B cell (primary cell): ENCODE results near the gene CUL4B. TPM values are rescaled to one million over a fixed set of nuclear protein-coding genes. Genes with fewer than 3 reads are reported as not detected.
A peak's percentile ranks its signal among the peaks of the same experiment; 100 is the strongest.

Experiments
- ATAC-seq: fragments of 200-7000 bp; cut with Tn5 transposase; one replicate; pipeline ENCODE4 v1.10.0; 2021; ENCODE audit warnings: low read depth, mild to moderate bottlenecking, moderate number of reproducible peaks, moderate library complexity
- CTCF ChIA-PET: fragments of 350-600 bp; sonication (Branson Sonifier 250); formaldehyde crosslinking; loops from one replicate; lab custom pipeline; 2021; ENCODE audit warnings: antibody characterized with exemption, inconsistent platforms; lab: Charles Lee
- POLR2A ChIA-PET: fragments of 350-600 bp; sonication (Branson Sonifier 250); formaldehyde crosslinking; loops from one replicate; lab custom pipeline; 2021; ENCODE audit warnings: antibody characterized with exemption; lab: Charles Lee
- DNase-seq: peaks from one replicate; pipeline ENCODE4 v3.0.0; 2013
- H2AFZ ChIP-seq: 2 replicates; pipeline ENCODE4 v1.6.1; 2012; ENCODE audit warnings: mild to moderate bottlenecking, low read depth, low read length; ENCODE audit not compliant: insufficient read depth, poor library complexity, severe bottlenecking
- H3K27ac ChIP-seq, 2 donors: 1 replicate in 1 of 2; 2 replicates in 1 of 2; pipeline ENCODE4 v1.5.1; 2012 to 2013; ENCODE audit warnings: low read length in 2 of 2, mild to moderate bottlenecking in 2 of 2, moderate library complexity in 1 of 2
- H3K27me3 ChIP-seq, 4 experiments: fragments of 200-600 bp in 1 of 4; sonication (generic) in 1 of 4; replicated peaks in 1 of 4; 1 replicate in 2 of 4; 2 replicates in 2 of 4; pipeline versions ENCODE4 v1.6.1 to v1.7.0; 2013 to 2016; ENCODE audit warnings: low read length in 3 of 4, mild to moderate bottlenecking in 2 of 4, mixed read lengths in 1 of 4, moderate library complexity in 1 of 4; ENCODE audit not compliant: insufficient read depth in 4 of 4, control insufficient read depth in 3 of 4; ENCODE audit errors: control extremely low read depth in 1 of 4
- H3K36me3 ChIP-seq, 2 experiments: replicated peaks in 1 of 2; 1 replicate in 1 of 2; 2 replicates in 1 of 2; pipeline versions ENCODE4 v1.6.1 to v1.7.1; 2013; ENCODE audit warnings: low read length in 1 of 2; ENCODE audit not compliant: insufficient read depth in 2 of 2, control insufficient read depth in 1 of 2; ENCODE audit errors: control extremely low read depth in 1 of 2, extremely low read depth in 1 of 2
- H3K4me1 ChIP-seq, 2 donors: fragments of 200-600 bp in 1 of 2; sonication (generic) in 1 of 2; 1 replicate in 1 of 2; 2 replicates in 1 of 2; pipeline versions ENCODE4 v1.5.1 to v1.6.1; 2013 to 2017; ENCODE audit warnings: low read length in 2 of 2; ENCODE audit not compliant: control insufficient read depth in 2 of 2, insufficient read depth in 2 of 2
- H3K4me2 ChIP-seq: replicated peaks from 2 replicates; pipeline ENCODE3; 2012; ENCODE audit warnings: mild to moderate bottlenecking, low read depth, low read length; ENCODE audit not compliant: poor library complexity, severe bottlenecking
- H3K4me3 ChIP-seq, 5 experiments: fragments of 200-600 bp in 1 of 5; sonication (generic) in 1 of 5; 1 replicate in 3 of 5; 2 replicates in 2 of 5; pipeline versions ENCODE4 v1.5.1 to v1.7.0; 2011 to 2016; ENCODE audit warnings: low read length in 4 of 5, mild to moderate bottlenecking in 4 of 5, low read depth in 2 of 5, control low read depth in 1 of 5, moderate library complexity in 1 of 5; ENCODE audit not compliant: insufficient read depth in 1 of 5; ENCODE audit errors: control extremely low read depth in 1 of 5, extremely low read depth in 1 of 5
- H3K79me2 ChIP-seq: fragments of 200-600 bp; sonication (generic); one replicate; pipeline ENCODE4 v1.6.0; 2016; ENCODE audit warnings: low read length; ENCODE audit not compliant: control insufficient read depth, insufficient read depth
- H3K9ac ChIP-seq: fragments of 200-600 bp; sonication (generic); 2 replicates; pipeline ENCODE4 v1.6.1; 2017; ENCODE audit warnings: mild to moderate bottlenecking, low read length, moderate library complexity
- H3K9me3 ChIP-seq, 3 donors: one replicate each; pipeline versions ENCODE4 v1.6.1 to v1.7.1; 2013; ENCODE audit warnings: low read length in 2 of 3; ENCODE audit not compliant: control insufficient read depth in 2 of 3, insufficient read depth in 1 of 3; ENCODE audit errors: control extremely low read depth in 1 of 3
- H4K20me1 ChIP-seq: 2 replicates; pipeline ENCODE4 v1.6.0; 2012; ENCODE audit warnings: mild to moderate bottlenecking, low read length; ENCODE audit not compliant: insufficient read depth, control insufficient read depth, poor library complexity, severe bottlenecking
- H3K27ac Mint-ChIP-seq: one replicate; pipeline ENCODE4 v1.8.0; 2021; ENCODE audit warnings: mixed read lengths
- H3K27me3 Mint-ChIP-seq: one replicate; pipeline ENCODE4 v1.8.0; 2021; ENCODE audit warnings: mixed read lengths
- H3K4me1 Mint-ChIP-seq: one replicate; pipeline ENCODE4 v1.8.0; 2021; ENCODE audit warnings: mixed read lengths
- H3K4me3 Mint-ChIP-seq: one replicate; pipeline ENCODE4 v1.8.0; 2021; ENCODE audit warnings: mixed read lengths
- H3K9me3 Mint-ChIP-seq: one replicate; pipeline ENCODE4 v1.8.0; 2022; ENCODE audit warnings: mixed read lengths; ENCODE audit not compliant: insufficient read depth
- EZH2 ChIP-seq: IDR thresholded peaks from 2 replicates; pipeline ENCODE4 v1.6.1; 2012; ENCODE audit warnings: borderline replicate concordance, low read depth, mild to moderate bottlenecking, moderate library complexity, low read length; ENCODE audit not compliant: insufficient read depth, poor library complexity, severe bottlenecking
- WGBS: methylation state at CpG from one replicate; pipeline ENCODE4 v1.1.5; 2013; ENCODE audit warnings: missing lambda C conversion rate; ENCODE audit not compliant: insufficient coverage; 5-methylcytosine and 5-hydroxymethylcytosine counted together
- intact Hi-C: fragments of 100-400 bp; cut with micrococcal nuclease; formaldehyde crosslinking; loops from one replicate; pipeline ENCODE4 v1.10.0; 2022
- polyA plus RNA-seq: library from polyadenylated mRNA; depleted of rRNA; stranded (reverse); fragments of >200 nt; gene quantifications from 2 replicates; pipeline ENCODE4 v1.2.3, GENCODE V29; 2012
- total RNA-seq, 2 donors: library from RNA; stranded (reverse); fragments of 120-200 nt in 1 of 2; gene quantifications; 1 replicate in 1 of 2; 2 replicates in 1 of 2; pipeline versions ENCODE4 v1.2.3 to v1.2.4, GENCODE V29; 2013 to 2022
- TF ChIP-seq, protein P1 (sequence below): fragments of 200-600 bp; IDR thresholded peaks from one replicate; pipeline ENCODE4 v1.8.0; 2022; ENCODE audit warnings: antibody characterized with exemption, mild to moderate bottlenecking

Gene CUL4B
- total and polyA plus RNA-seq, 2 donors (not counting 1 experiment from before 2014, with no cell fraction given), result 13.6 to 56.1 TPM

DNA sequence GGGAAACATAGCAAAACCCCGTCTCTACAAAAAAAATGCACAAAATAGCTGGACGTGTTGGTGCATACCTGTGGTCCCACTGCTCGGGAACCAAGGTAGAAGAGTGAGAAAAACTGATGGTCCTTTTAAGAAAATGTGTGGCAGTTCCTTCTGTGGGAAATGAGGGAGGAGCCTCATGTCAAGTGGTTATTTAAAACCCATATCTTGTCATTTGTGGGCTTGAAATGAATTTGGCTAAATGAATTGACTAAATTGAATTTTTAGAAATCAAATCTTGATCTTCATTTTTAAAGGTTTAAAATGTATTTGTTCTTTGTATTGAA, 75.5 kb downstream of the CUL4B start:
- ChIA-PET CTCF (interaction anchor here (1.0 to 1.9 kb wide), 5 partner anchors 10 to 179 kb away, joined by 3 to 5 read pairs (median 5); no protein-coding TSS in a partner anchor), POLR2A (interaction anchor here (0.7 to 1.1 kb wide), 2 partner anchors 13 to 76 kb away, joined by 3 to 4 read pairs; partner anchors contain the start of gene CUL4B)
- H4K20me1 ChIP-seq, result no peaks in the 10 kb centered on the region
- H3K27ac ChIP-seq, result no peak overlapping the region
- H3K4me1 ChIP-seq, result peaks cover 7% of the 10 kb centered on the region in 2 donors
- peak; percentile 5 for ATAC-seq
- Mint-ChIP-seq H3K9me3 (no peaks in the 10 kb centered on the region), H3K27me3 (no peaks in the 10 kb centered on the region), H3K4me3 (peak overlapping the region; percentile 92), H3K4me1 (peaks cover 13% of the 10 kb centered on the region), H3K27ac (peak overlapping the region; percentile 95)
- H2AFZ ChIP-seq, result peak overlapping the region; percentile 80
- no CpG with 5 or more reads among the region's 3 CpGs for WGBS
- H3K4me3 ChIP-seq, result peak overlapping the region; percentile 19 to 86 (median 69)
- no peak for DNase-seq
- peak overlapping the region; percentile 66 for H3K4me2 ChIP-seq
- H3K79me2 ChIP-seq, result no peaks in the 10 kb centered on the region
- H3K9ac ChIP-seq, result peak overlapping the region; percentile 75
- no peaks in the 10 kb centered on the region for H3K36me3 ChIP-seq
- H3K9me3 ChIP-seq, result no peaks in the 10 kb centered on the region
- TF ChIP-seq, protein P1, sequence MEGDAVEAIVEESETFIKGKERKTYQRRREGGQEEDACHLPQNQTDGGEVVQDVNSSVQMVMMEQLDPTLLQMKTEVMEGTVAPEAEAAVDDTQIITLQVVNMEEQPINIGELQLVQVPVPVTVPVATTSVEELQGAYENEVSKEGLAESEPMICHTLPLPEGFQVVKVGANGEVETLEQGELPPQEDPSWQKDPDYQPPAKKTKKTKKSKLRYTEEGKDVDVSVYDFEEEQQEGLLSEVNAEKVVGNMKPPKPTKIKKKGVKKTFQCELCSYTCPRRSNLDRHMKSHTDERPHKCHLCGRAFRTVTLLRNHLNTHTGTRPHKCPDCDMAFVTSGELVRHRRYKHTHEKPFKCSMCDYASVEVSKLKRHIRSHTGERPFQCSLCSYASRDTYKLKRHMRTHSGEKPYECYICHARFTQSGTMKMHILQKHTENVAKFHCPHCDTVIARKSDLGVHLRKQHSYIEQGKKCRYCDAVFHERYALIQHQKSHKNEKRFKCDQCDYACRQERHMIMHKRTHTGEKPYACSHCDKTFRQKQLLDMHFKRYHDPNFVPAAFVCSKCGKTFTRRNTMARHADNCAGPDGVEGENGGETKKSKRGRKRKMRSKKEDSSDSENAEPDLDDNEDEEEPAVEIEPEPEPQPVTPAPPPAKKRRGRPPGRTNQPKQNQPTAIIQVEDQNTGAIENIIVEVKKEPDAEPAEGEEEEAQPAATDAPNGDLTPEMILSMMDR, result no peak
- no peak for TF ChIP-seq EZH2
- intact Hi-C loops, result loop anchor here (1.0 kb wide), 1 partner anchor 16 kb away; the partner anchor contains the start of gene LAMP2
- no peaks in the 10 kb centered on the region for H3K27me3 ChIP-seq

DNA sequence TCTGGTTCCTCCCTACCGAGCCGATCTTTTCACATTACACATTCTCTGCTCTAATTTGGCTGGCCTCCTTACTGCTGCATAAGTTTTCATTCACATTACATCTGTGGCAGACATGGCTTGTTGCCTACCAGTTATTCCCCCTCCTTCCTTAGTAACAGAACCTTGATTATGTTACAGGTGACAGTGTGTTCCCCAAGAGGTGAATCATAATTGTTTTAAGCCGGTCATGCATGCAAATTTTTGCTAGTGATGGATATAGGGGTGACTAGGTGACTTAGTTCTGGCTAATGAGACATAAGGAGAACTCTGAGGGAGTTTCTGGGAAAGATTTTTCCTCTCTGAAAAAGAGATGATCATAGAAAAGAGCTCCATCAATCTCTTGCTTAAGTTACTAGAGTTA, 83.3 kb downstream of the CUL4B start:
- ATAC-seq, result no peak
- H3K4me1 ChIP-seq, result no peaks in the 10 kb centered on the region
- no peak for DNase-seq
- POLR2A ChIA-PET, result no interaction called here
- 90% methylated on average over 2 of the region's 3 CpGs for WGBS
- H3K27me3 Mint-ChIP-seq, result no peaks in the 10 kb centered on the region
- CTCF ChIA-PET, result interaction anchor here (1.0 kb wide), 1 partner anchor 226 kb away, joined by 3 read pairs; no protein-coding TSS in a partner anchor
- H2AFZ ChIP-seq, result no peak overlapping the region
- no peak for TF ChIP-seq EZH2
- TF ChIP-seq, protein P1, result no peak
- H3K9ac ChIP-seq, result no peak overlapping the region
- no peak overlapping the region for H3K4me3 ChIP-seq
- no peaks in the 10 kb centered on the region for H3K9me3 Mint-ChIP-seq
- intact Hi-C loops, result loop anchor here (10.0 kb wide), 1 partner anchor 173 kb away; no protein-coding TSS in a partner anchor
- H3K27ac Mint-ChIP-seq, result no peak overlapping the region
- H3K4me1 Mint-ChIP-seq, result no peaks in the 10 kb centered on the region
- H3K4me2 ChIP-seq, result no peak overlapping the region
- no peak overlapping the region for H3K4me3 Mint-ChIP-seq
- no peaks in the 10 kb centered on the region for H3K79me2 ChIP-seq
- no peak overlapping the region for H3K27ac ChIP-seq
- H3K9me3 ChIP-seq, result no peaks in the 10 kb centered on the region
- no peaks in the 10 kb centered on the region for H4K20me1 ChIP-seq
- no peaks in the 10 kb centered on the region for H3K36me3 ChIP-seq
- H3K27me3 ChIP-seq, result no peaks in the 10 kb centered on the region
